ENCODE results near the gene DZIP3. TPM values are rescaled to one million over a fixed set of nuclear protein-coding genes. Genes with fewer than 3 reads are reported as not detected.

Gene DZIP3
- total and polyA plus RNA-seq, 7 donors: 2.5 to 20.8 (median 7.6) TPM

DNA sequence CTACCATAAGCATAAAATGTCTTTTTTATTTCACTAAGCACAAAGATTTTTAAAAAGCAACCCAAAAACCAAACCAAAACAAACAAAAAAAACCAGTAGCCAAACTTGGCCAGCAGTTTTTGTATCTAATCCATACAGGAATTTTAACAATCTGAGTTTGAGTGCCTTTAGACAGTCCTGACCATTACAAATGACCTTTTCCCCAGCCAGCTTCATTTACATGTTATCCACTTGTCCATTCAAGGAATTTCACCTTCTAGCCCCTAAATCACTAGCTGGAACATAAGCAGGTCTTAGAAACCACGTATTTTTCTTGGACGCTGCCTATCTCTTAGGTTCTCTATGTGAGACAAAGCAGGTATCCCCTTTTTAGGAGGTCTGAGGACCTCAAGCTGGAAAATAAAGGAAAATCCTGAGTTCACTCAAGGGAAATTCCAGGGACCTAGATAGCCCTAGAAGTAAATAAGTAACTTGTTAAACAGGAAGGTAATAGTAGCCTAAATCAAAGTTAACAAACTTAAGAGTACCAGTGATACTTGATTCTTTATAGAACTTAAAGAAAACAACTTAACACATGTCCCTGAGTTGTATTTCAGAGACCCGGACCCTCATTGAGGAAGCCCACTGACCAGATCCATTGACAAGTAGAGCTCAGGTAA lies 34.5 kb upstream of the DZIP3 start:
- TF ChIP-seq, protein P1, sequence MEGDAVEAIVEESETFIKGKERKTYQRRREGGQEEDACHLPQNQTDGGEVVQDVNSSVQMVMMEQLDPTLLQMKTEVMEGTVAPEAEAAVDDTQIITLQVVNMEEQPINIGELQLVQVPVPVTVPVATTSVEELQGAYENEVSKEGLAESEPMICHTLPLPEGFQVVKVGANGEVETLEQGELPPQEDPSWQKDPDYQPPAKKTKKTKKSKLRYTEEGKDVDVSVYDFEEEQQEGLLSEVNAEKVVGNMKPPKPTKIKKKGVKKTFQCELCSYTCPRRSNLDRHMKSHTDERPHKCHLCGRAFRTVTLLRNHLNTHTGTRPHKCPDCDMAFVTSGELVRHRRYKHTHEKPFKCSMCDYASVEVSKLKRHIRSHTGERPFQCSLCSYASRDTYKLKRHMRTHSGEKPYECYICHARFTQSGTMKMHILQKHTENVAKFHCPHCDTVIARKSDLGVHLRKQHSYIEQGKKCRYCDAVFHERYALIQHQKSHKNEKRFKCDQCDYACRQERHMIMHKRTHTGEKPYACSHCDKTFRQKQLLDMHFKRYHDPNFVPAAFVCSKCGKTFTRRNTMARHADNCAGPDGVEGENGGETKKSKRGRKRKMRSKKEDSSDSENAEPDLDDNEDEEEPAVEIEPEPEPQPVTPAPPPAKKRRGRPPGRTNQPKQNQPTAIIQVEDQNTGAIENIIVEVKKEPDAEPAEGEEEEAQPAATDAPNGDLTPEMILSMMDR (IDR thresholded peaks at IDR 0.05): no peak
- DNase-seq: no peak
- intact Hi-C loops (cut with DNase I): loop anchor here (1.0 to 2.0 kb wide), 2 partner anchors 17 to 66 kb away; no protein-coding TSS in a partner anchor
- no peaks in the 10 kb centered on the region for H3K4me1 ChIP-seq
- ATAC-seq: no peak
- 78 to 85% (median 85%) methylated on average over 3 of the region's 3 CpGs for WGBS, 3 donors
- no peak overlapping the region for H3K27ac ChIP-seq
- H3K27me3 ChIP-seq (ENCODE audit: insufficient read depth in 3 of 3, low read length in 2 of 3): no peaks in the 10 kb centered on the region
- H3K4me3 ChIP-seq: no peak overlapping the region
- H3K9me3 ChIP-seq: no peaks in the 10 kb centered on the region
- H3K36me3 ChIP-seq (ENCODE audit: insufficient read depth in 1 of 2, low read depth in 1 of 2): no peaks in the 10 kb centered on the region

DNA sequence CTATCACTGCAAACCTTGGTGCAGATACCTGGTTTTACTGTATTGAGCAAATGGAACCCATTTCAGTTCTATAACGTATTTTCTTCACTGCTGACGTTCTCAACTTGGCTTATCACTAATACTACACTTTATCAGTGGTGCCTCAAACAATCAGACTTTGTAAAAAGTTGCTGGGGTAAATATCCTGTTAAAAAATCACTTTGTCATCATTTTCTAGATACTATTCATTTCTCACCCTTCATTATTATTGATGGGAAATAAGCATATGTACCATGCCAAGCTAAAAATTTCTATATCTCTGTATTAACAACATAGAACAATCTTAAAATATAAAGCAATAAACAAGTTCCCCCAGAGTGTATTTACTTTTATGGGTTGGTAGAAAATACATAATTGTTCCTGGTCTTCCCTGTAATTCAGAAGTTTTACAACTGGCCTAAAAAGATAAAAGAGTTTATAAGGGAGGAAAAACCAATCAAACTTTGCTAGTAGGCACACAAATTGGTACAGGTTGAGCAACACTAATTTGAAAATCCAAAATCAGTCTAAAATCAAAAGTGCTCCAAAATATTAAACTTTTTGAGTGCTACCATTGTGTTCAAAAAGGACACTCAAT lies 33.4 kb upstream of the DZIP3 start:
- ATAC-seq (no peak), DNase-seq (no peak)
- WGBS, 3 donors: 88 to 94% (median 92%) methylated on average over 2 of the region's 2 CpGs
- Histone ChIP-seq H3K9me3 (no peaks in the 10 kb centered on the region), H3K4me1 (no peaks in the 10 kb centered on the region), H3K36me3 (ENCODE audit: insufficient read depth in 1 of 2, low read depth in 1 of 2) (no peaks in the 10 kb centered on the region), H3K27me3 (ENCODE audit: insufficient read depth in 3 of 3, low read length in 2 of 3) (no peaks in the 10 kb centered on the region), H3K4me3 (no peak overlapping the region), H3K27ac (no peak overlapping the region)
- intact Hi-C loops (cut with DNase I): loop anchor here (1.0 to 2.0 kb wide), 2 partner anchors 16 to 67 kb away; no protein-coding TSS in a partner anchor
- TF ChIP-seq, protein P1 (IDR thresholded peaks at IDR 0.05): no peak

DNA sequence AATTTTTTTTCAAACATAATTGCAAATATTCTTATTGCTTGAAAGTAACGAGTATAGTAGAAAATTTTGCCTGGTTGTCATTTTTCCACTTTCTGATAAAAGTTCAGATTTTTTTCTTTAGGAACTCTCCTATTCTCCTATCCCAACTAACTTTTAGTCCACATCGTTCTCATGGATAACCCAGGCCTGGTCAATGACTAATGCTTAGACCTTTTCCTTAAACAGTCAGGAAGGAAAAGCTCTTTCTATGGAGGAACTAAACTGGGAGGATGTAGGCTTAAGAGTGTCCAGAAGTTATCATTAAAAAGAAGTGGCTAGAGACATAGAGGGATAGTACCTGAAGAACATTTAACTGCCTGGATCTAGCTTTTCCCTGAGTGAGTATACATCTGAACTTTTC lies 27.0 kb upstream of the DZIP3 start:
- H3K4me3 ChIP-seq: no peak overlapping the region
- TF ChIP-seq, protein P1 (IDR thresholded peaks at IDR 0.05): no peak
- H3K4me1 ChIP-seq: no peaks in the 10 kb centered on the region
- no peak overlapping the region for H3K27ac ChIP-seq
- H3K27me3 ChIP-seq (ENCODE audit: insufficient read depth in 3 of 3, low read length in 2 of 3): no peaks in the 10 kb centered on the region
- no peaks in the 10 kb centered on the region for H3K36me3 ChIP-seq (ENCODE audit: insufficient read depth in 1 of 2, low read depth in 1 of 2)
- intact Hi-C loops (cut with DNase I): no loop called here
- 92 to 95% (median 92%) methylated on average over 2 of the region's 2 CpGs for WGBS, 3 donors
- no peaks in the 10 kb centered on the region for H3K9me3 ChIP-seq
- ATAC-seq (no peak), DNase-seq (no peak)

DNA sequence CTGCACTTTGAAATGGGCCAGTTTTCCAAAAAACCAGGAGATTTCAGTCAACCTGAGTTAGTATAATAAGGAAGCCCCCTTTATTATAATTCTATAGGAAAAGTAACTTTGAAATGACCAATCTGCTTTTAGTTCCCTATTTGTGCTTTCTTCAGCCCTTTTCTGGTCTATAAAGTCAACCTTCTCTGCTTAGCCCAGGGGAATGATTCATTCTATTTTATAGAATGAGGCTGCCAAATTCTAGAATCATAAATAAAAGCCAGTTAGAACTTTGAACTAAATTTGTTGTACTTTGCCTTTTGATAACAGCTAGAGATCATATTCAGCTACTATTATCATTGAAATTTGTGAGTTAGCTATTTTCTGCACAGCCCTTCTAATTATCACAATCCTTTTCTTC lies 25.0 kb upstream of the DZIP3 start:
- H3K27me3 ChIP-seq (ENCODE audit: insufficient read depth in 3 of 3, low read length in 2 of 3): no peaks in the 10 kb centered on the region
- no peaks in the 10 kb centered on the region for H3K9me3 ChIP-seq
- no peaks in the 10 kb centered on the region for H3K36me3 ChIP-seq (ENCODE audit: insufficient read depth in 1 of 2, low read depth in 1 of 2)
- intact Hi-C loops (cut with DNase I): no loop called here
- H3K4me3 ChIP-seq: no peak overlapping the region
- H3K4me1 ChIP-seq: no peaks in the 10 kb centered on the region
- no peak for ATAC-seq
- no peak overlapping the region for H3K27ac ChIP-seq
- DNase-seq: no peak
- TF ChIP-seq, protein P1 (IDR thresholded peaks at IDR 0.05): no peak
